ENCODE results near the gene ACOT8. TPM values are rescaled to one million over a fixed set of nuclear protein-coding genes. Genes with fewer than 3 reads are reported as not detected.

Gene ACOT8
- total RNA-seq, 1 donor from 2014 or later = 20.6 TPM

GRCh38 chr20:45827712-45828111 lies 29.5 kb downstream of the ACOT8 start:
- TF ChIP-seq CTCF (conservative IDR thresholded peaks at IDR 0.05) = no peak
- peaks cover 18% of the 10 kb centered on the region for H3K4me1 Mint-ChIP-seq (ENCODE audit: unreplicated experiment)
- no peaks in the 10 kb centered on the region for H3K36me3 Mint-ChIP-seq
- no peaks in the 10 kb centered on the region for H3K9me3 Mint-ChIP-seq
- peaks cover 18% of the 10 kb centered on the region for H3K27me3 Mint-ChIP-seq
- H3K4me3 Mint-ChIP-seq = no peak overlapping the region
- no peak for DNase-seq (ENCODE audit: extremely low spot score, unreplicated experiment)
- no peak overlapping the region for H3K27ac Mint-ChIP-seq

GRCh38 chr20:45827030-45827652 lies 30.1 kb downstream of the ACOT8 start, which contains the start of gene TNNC2:
Gene TNNC2, minus strand, starts transcription at chr20:45827312. Its CDS starts 64 bp downstream, at chr20:45827248.
- Mint-ChIP-seq H3K4me1 (ENCODE audit: unreplicated experiment) (peaks cover 18% of the 10 kb centered on the region), H3K9me3 (no peaks in the 10 kb centered on the region), H3K27me3 (peaks cover 20% of the 10 kb centered on the region), H3K4me3 (no peak within 1 kb of the TSS), H3K36me3 (no peaks in the 10 kb centered on the region), H3K27ac (no peak within 1 kb of the TSS)
- no peak for TF ChIP-seq CTCF (conservative IDR thresholded peaks at IDR 0.05)
- no peak for DNase-seq (ENCODE audit: extremely low spot score, unreplicated experiment)

- no peak for DNase-seq (ENCODE audit: extremely low spot score, unreplicated experiment)
- peaks cover 18% of the 10 kb centered on the region for H3K4me1 Mint-ChIP-seq (ENCODE audit: unreplicated experiment)
- no peaks in the 10 kb centered on the region for H3K36me3 Mint-ChIP-seq
- H3K27ac Mint-ChIP-seq = no peak overlapping the region
- H3K27me3 Mint-ChIP-seq = peaks cover 23% of the 10 kb centered on the region
- no peak overlapping the region for H3K4me3 Mint-ChIP-seq
- TF ChIP-seq CTCF (conservative IDR thresholded peaks at IDR 0.05) = no peak
- H3K9me3 Mint-ChIP-seq = no peaks in the 10 kb centered on the region
Observed at GRCh38 chr20:45826381-45827019, 30.7 kb downstream of the ACOT8 start.

- H3K4me3 Mint-ChIP-seq = no peak overlapping the region
- no peaks in the 10 kb centered on the region for H3K9me3 Mint-ChIP-seq
- H3K27ac Mint-ChIP-seq = no peak overlapping the region
- DNase-seq (ENCODE audit: extremely low spot score, unreplicated experiment) = no peak
- peaks cover 18% of the 10 kb centered on the region for H3K4me1 Mint-ChIP-seq (ENCODE audit: unreplicated experiment)
- peaks cover 24% of the 10 kb centered on the region for H3K27me3 Mint-ChIP-seq
- no peaks in the 10 kb centered on the region for H3K36me3 Mint-ChIP-seq
- TF ChIP-seq CTCF (conservative IDR thresholded peaks at IDR 0.05) = peak; percentile 48
Observed at GRCh38 chr20:45823949-45824835, 33.0 kb downstream of the ACOT8 start.

GRCh38 chr20:45822857-45823256 lies 34.3 kb downstream of the ACOT8 start:
- H3K4me3 Mint-ChIP-seq = no peak overlapping the region
- peaks cover 18% of the 10 kb centered on the region for H3K4me1 Mint-ChIP-seq (ENCODE audit: unreplicated experiment)
- H3K27me3 Mint-ChIP-seq = peaks cover 24% of the 10 kb centered on the region
- no peak for TF ChIP-seq CTCF (conservative IDR thresholded peaks at IDR 0.05)
- DNase-seq (ENCODE audit: extremely low spot score, unreplicated experiment) = no peak
- H3K27ac Mint-ChIP-seq = no peak overlapping the region
- no peaks in the 10 kb centered on the region for H3K36me3 Mint-ChIP-seq
- no peaks in the 10 kb centered on the region for H3K9me3 Mint-ChIP-seq

All from type B pancreatic cell (in vitro differentiated cells).